KBM-7 (cell line): ENCODE data around the gene DLG5.

Experiments used
- DNase-seq: peaks from one replicate; pipeline ENCODE4 v3.0.0-alpha.2; 2015
- in situ Hi-C: fragments of 300-500 bp; cut with MboI; formaldehyde crosslinking; loops from 2 replicates; pipeline ENCODE4 v1.14.3; 2020; ENCODE audit warnings: low sequenced_read_pairs, low pct_unique_long_range_greater_than_20kb, mixed read lengths

The DLG5 gene

DNA sequence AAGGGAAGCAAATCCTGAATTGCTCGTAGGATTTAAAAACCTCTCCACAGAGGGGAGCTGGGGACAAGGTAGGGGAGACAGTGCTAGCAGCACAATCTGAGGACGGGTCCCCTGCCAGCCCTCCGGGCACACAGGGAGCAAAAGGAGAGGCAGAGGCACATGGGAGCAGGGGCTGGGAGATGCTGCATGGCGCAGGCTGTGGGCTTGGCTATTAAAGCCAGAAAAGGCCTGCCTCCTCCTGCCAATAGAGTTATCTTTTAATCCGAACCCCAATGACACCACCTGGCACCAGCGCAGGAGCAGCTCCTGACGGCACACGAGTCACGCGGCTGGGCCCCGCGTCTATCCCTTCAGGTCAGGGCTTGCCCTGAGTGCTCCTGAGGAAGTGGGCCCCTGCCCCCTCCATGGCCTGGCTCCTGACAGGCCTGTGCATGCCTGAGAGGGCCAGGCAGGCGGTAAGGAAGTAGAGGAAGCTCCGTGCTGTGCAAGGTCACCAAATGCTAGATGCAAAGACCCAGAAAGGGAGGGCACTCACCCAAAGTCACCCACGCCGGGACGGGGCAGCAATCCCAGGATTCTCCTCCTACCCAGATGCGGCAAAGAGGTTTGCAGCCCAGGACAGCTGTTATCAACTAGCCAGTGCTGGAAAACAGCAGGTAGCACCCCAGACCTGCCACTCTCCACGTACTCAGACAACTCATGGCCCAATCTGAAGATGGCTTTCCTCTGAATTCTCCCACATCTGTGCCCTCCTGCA lies 28.1 kb downstream of the DLG5 start:
- in situ Hi-C loops, result no loop called here
- DNase-seq, result peak; percentile 87

DNA sequence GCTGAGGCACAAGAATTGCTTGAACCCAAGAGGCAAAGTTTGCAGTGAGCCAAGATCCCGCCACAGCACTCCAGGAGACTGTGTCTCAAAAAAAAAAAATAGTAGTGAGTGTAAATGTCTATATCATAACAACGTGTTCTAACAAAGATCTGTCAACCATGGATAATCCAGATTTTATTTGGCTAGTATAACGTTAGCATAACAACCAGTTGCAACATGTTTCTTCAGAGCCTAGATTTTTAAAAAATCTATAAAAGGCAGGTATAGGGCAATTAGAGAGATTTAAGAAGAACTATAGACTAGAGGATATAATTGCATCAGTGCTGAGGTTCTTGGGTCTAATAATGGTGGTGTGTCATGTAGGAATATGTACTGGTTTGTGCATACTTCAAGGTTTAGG lies 30.5 kb downstream of the DLG5 start:
- in situ Hi-C loops, result no loop called here
- no peak for DNase-seq

DNA sequence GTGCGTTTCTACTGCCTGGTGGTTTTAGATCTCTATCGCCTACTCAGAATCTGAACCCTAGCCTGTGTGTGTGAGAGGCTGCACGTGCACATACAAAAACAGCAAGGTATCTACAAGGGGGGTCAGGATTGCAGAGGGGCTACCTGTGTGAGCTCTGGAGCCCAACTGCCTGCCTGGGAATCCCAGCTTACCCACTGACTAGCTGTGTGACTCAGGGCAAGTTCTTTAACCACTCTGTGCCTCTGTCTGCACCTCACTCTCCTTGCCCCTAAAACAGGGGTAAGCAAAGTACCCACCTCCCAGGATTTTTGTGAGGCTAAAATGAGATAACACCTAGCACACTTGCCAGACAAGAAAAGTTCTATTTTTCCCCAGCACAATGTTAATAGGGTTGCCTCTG lies 32.5 kb downstream of the DLG5 start:
- DNase-seq, result no peak
- in situ Hi-C loops, result no loop called here

DNA sequence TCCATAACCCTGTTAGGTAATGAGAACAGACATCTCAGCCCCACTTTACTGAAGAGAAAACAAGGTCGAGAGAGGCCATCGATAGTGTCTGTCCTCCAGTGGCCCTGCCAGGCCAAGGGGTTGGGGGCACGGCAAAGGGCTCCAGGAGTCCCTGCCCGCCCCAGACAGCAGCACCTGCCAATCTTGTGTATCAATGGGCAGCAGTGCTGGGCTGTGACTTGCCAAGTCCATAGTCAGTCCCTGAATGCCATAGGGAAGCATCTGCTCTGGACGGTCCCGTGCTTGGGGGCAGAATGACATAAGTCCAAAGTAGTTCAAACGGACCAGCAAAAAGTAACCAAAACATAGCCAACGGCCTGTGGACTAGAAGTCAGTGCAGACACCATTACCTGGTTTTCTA lies 33.2 kb downstream of the DLG5 start:
- DNase-seq, result no peak
- in situ Hi-C loops, result no loop called here

DNA sequence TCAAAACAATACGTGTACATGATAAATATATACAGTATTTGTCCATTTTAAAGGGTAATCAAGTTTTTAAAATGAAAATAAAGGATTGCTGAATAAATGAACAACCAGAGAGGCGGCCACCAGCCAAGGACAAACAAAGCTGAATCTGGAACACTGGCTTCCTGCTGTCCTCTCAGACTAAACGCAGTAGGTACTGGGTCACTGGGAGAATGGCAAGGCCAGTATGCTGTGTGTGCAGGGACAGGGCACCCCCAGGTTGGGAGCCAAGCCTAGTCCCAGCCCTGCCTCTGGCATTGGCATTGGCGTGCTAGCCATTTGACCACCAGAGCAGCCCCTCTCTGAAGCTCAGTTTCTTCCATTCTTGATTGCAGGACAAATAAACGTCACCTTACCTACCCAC lies 33.8 kb downstream of the DLG5 start:
- DNase-seq, result no peak
- in situ Hi-C loops, result no loop called here

DNA sequence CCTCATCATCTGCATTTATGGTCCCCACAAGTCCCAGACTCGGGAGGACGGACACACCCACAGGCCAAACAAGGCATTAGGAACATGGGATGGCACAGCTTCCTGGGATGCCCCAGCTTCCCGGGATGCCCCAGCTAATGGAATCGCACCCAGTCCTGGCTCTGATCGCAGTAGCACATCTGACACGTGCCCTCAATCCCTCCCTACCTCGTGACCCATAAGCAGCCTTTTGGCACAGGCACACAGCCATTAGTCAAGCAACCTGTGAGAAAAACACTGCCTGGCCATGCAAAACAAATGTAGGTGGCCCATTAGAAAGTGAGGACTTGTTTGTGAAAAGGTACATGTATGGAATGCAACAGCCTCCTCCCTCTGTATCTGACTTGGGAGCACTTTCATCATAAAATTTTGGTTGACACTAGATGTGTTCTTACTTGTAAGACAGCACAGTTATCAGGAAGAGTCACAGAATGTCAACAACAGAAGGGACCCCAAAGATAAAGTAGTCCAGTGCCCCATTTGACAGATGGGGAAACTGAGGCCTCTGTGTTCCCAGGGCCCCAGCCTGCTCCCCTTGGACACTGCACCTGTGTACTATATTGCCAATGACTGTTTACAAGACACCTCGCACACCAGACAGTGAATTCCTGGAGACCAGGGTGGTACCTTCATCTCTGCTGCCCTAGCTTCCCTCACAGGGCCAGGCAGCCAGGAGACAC lies 34.4 kb downstream of the DLG5 start:
- no peak for DNase-seq

DNA sequence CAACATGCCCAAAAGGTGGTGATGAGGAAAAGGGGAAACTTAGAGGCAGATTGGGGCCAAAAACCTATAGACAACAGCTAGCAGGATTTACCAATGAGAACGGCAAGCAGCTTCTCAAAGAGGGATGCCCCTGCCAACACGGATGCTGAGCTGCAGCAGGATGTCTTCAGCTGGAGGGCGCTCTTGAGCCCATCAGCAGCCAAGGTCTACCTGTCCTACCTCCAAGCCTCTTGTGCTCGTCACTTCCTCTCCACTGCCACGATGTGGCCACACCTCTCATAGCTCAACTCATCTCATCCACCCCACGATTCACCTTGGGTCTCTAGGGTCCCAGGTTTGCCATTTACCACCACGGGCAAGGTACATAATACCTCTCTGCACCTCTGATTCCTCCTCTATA lies 36.5 kb downstream of the DLG5 start:
- in situ Hi-C loops, result no loop called here
- DNase-seq, result no peak

More for the DNA sequence above, 34.4 kb downstream of the DLG5 start:
- in situ Hi-C loops, result no loop called here

DNA sequence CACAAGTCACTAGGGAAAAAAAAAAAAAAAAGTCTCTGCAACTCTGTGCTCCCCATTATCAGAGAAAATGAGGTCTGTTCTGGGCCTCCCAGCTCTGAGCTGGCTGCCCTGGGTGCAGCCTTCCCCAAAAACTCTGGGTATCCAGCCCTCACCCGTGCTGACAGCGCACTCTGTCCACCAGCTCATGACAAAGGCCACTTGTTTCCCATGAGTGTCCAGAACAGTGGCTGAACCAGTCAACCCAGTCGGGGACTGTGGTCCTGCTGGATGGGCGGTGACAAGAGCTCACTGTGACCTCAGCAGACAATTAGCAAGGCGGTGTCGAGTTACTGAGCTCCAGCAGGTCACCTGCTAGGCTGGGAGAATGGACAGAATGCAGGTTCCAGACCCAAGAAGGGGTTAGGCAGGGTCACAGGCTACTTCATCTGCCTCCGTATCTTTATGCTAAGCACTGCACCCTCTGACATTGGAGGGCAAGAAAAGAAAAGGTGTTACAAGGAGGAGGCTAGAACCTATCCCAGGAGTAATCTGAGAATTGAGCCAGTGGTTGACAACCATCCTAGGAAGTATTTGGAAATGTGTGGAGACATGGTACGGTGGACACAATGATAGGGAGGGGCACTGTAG lies 37.2 kb downstream of the DLG5 start:
- no peak for DNase-seq
- in situ Hi-C loops, result no loop called here

DNA sequence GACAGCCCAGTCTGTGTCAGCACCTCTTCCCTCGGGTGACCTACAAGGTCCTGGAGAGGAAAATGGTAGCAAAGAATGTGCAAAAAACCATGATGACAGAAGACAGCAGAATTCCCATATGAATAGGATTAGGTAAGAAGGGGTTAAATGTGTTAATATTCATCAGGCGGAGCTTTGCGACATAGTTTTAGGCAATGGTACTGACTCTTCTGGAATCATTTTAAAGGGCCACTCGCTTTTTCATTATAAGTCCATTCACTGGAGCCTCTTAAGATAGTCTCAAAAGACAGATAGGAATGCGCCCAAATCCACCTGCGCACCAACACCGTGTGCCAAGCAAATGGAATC lies 38.2 kb downstream of the DLG5 start:
- in situ Hi-C loops, result no loop called here
- no peak for DNase-seq

DNA sequence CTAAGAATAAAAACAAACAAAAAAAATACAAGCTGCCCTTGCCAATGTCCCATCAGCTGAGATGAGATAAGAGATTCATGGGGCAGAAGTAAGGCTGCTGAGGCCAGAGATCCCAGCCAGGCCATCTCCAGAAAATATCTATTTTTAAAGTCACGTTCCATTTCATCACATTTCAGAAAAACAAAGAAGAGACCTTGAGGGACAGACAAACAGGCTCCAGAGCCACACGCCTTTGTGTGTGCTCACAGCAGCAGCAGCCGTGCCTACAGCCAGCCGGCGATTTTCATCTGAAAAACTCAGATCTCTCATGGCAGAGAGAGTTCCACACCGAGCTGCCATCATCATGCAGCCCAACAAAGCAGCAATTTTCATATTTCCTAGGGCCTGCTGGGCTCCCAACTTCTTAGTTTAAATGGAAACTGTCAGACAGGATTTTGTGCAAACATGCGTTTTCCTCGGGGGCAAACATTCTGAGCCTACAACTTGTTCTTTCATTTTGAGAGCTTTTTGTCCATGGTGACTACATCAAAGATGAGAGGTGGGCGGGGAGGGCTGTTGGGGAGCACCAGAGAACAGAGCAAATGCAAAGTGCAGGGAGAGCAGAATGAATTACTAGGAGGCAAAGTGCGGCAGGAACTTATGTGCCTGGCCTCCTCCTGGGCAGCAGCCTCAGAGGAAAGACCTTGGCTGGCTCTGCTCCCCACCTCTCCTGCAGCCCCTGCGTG lies 38.8 kb downstream of the DLG5 start:
- DNase-seq, result no peak

DNA sequence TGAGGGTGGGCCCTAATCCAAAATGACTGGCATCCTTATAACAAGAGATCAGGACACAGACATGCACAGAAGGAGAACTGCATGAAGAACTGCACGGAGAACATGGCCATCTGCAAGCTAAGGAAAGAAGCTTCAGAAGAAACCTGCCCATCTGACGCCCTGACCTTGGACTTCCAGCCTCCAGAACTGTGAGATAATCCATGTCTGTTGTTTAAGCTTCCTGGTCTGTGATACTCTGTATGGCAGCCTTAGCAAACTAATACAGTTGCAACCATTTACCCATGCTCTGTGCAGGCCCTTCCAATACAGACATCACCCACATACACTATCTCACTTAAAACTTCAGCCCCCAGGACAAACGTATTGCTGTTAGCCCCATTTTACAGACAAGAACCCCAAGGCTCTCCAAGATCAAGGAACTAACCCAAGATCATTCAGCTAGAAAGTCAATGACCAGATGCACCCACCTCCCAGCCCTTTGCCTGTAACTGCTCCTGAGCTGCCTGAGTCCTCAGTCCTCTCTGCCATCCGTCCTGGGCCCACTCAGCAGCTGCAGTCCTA lies 39.7 kb downstream of the DLG5 start:
- in situ Hi-C loops, result no loop called here
- no peak for DNase-seq

More for the DNA sequence above, 38.8 kb downstream of the DLG5 start:
- in situ Hi-C loops, result no loop called here

DNA sequence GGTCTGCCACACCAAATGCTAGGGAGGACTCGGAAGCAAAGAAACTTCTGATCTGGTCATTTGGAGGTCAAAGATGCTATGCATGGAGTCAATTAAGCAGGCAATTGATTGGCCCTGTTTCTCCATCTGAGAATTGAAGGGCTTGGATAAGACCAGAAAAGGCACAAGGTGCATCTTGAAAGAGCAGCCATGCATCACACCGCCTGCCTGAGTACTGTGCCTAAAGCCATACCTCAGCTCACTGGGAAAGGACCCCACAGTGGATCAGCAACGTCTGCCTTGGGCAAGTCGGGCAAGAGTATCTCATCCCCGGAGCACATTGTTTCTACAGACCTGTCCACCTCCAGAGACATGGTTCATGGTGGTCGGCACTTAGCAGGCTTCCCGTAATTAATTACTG lies 42.4 kb downstream of the DLG5 start:
- in situ Hi-C loops, result no loop called here
- DNase-seq, result no peak

DNA sequence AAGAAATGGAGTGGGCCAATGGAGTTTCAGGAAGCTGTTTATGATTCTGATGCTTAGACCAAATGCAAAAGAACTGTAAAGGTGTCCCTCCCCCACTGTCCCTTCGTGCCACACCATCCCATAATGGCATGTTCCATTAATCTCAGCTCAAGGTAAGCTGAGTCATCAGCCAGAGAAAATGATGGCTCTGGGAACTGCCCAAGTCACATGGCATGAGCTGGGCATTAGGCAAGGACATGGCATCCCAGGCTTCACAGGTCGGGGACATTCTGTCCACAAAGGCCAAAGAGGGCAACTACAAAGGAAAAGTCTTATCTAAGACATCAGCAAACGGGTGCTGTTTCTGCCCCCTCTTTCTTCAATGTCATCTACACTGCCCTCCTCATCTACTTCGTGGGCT lies 44.9 kb downstream of the DLG5 start:
- DNase-seq, result no peak
- in situ Hi-C loops, result no loop called here

DNA sequence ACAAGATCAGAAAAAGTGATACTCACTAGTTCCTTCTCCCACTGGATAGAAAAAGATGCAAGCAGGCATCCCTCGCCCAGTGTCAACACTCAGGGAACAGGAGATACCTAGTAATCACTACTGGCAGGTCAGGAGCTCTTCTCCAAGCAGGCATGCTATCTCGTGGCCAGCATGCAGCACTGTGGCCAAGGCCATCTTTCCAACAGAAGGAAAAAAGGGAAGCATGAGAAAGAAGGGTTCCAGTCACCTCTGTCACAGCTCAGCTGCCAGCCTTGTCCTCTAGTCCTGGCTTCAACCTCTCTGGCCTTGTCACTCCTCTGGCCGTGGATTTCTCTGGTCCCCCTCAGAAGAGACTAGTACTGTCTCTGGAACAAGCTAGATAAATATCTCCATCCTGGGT lies 45.3 kb downstream of the DLG5 start:
- DNase-seq, result no peak
- in situ Hi-C loops, result no loop called here

DNA sequence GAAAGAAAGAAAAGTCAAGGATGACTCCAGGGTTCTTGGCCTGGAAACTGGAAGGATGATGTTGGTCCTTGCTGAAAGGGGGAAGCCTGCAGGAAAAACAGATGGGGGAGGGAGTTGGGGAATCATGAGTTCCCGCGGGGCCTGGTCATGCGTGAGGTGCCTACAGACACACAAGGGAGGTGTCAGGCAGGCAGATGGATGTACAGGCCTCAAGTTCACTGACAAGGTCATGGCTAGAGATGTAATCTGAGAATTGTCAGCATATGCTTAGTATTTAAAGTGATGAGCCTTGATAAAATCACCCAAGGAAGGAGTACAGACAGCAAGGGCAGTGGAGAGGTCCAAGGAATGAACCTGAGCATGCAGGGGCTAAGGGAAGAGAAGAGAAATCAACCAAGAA lies 46.8 kb downstream of the DLG5 start:
- in situ Hi-C loops, result no loop called here
- DNase-seq, result no peak

DNA sequence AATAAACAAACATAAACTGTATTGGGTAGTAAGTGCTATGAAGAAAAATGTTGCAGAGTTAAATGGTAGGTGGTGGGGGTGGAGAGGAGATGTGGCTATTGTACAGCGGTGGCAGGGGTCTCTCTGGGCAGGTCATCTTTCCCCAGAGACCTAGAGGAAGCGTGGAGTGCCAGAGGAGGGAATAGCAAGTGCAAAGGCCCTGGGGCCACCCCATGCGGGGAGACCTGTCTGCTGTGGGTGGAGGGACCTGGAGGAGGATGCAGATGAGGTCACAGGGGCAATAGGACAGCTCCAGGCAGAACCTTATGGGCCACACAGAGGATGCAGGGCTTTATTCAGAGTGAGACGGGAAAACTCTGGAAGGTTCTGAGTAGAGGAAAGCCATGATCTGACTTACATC lies 47.5 kb downstream of the DLG5 start:
- no peak for DNase-seq
- in situ Hi-C loops, result no loop called here

DNA sequence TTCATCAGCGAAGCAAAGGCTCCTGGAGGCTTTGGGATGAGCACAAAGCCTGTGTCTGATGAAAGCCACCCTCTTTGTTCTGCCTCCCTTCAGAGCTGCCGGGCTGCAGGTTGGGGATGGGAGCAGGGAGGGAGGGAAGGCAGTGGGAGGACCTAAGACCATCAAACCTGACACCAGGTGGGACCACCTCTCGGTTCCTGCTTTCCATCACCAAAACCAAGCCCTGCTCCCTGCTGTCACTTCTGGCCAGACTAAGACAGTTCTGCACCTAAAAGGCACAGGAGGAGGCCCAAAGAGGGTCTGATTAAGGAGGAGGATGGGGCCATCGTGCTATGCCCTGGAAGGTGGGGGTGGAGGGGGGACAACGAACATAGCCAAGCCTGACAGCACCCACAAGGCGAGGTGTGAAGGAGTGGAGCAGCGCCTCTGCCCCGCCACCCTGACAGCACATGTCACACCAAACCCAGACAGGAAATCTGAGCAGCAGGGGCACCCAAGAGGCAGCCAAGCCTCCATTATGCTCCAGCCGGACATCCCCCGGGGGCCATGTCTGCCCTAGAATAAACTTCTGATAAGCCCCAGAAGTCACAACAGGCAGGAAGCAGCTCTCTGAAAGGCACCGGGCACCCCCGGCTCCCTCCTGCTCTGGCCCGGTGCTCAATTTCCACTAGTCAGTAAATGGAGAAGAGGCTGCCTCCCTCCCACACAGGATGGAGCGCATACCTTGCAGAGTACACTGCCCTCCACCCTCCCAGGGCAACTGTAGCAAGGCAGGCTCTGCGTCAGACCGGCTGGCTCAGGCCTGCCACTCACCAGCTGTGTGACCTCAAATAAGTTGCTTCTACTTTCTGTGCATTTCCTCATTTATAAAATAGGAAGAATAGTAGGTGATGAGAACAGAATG lies 48.9 kb downstream of the DLG5 start:
- peak; percentile 82 for DNase-seq

DNA sequence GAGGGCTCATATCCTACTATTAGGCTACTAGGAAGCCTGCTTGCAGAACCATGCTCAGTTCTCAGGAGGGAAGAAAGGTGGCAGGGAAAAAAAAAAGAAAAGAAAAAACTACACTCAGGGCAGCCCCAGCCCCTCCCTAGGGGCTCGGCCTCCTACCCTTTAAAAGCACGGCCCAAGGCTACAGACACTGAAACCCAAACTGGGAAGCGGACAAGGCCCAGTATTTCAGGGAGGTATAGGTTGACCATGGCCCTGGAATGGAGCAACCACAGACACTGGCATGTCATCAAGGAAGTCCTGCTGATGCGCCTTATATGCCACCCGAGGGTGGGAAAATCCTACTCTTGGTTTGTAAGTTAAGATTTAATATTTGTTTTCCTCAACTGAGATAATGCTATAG lies 50.8 kb downstream of the DLG5 start:
- in situ Hi-C loops, result no loop called here
- DNase-seq, result no peak

More for the DNA sequence above, 48.9 kb downstream of the DLG5 start:
- in situ Hi-C loops, result no loop called here

DNA sequence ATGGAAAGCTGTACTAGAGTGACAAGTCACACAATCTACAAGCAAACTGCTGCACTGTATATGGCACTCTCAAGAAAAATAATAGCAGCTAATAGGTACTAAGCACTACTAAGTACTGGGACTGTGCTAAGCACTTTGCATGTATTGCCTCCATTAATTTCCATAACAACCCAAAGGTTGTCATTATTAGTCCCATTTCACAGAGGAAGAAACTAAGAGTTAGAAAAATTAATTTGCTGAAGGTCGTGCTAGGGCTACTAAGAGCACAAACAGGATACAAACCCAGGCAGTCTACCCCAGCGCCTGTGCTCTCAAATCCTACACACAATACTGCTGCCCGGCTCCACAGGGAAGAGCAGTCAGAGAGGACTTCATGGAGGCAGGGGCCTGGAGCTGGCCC lies 51.7 kb downstream of the DLG5 start:
- DNase-seq, result no peak
- in situ Hi-C loops, result no loop called here
